CD4-positive, alpha-beta T cell treated with Interleukin-15 for 4 hours (primary cell): ENCODE measurements around the gene GCH1.
A peak's percentile ranks its signal among the peaks of the same experiment; 100 is the strongest.
"Not testable (repeated sequence)": the region's sequence is repeated elsewhere in the genome, so short reads cannot be mapped to it uniquely, and the experiment has no call there.

Source experiments
- DNase-seq: peaks from one replicate; pipeline ENCODE4 v3.0.0-alpha.2; 2020; ENCODE audit warnings: low spot score

The GCH1 gene

GRCh38 chr14:54818201-54819133 lies 84.2 kb downstream of the GCH1 start:
- DNase-seq: no peak

GRCh38 chr14:54817506-54817905 lies 85.1 kb downstream of the GCH1 start:
- DNase-seq: no peak

- DNase-seq: no peak
Observed at GRCh38 chr14:54816450-54816849, 86.2 kb downstream of the GCH1 start.

DNA sequence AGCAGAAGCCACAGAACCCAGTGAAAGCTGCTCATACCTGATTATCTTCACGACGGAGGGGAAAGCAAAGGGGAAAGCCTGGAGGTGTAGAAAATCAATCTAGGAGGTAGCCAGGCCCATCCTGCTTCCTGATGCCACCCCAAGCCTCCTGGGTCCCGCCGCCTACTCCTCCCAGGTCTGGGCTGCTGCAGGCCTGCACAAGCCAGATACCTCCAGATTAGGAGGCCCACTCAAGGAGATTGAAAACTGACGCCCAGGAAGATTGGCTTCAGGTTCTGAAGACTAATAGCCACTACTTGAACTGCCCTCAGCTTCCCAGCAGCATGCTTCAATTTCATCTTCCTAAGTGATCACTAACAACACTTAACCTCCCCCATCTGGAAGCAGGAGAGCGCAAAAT lies 87.1 kb downstream of the GCH1 start:
- no peak for DNase-seq

DNA sequence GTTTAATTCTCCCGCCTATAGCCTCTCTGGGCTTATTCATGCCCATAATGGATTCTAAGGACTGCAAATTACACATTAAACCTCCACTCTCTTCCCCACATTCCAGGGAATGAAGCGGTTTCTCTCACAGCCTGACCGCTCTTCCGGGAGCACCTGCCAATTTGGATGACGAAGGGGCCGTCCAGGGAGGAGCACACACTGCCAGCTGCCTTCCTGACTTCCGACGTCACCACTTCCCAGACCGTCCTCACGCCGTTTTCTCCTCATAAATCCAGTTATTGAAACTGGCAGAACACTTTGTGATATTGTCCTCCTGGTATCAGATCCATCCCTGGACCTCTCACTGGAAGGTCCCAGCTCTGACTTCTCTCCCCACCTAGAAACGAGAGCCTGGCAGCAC lies 87.6 kb downstream of the GCH1 start:
- no peak for DNase-seq

DNA sequence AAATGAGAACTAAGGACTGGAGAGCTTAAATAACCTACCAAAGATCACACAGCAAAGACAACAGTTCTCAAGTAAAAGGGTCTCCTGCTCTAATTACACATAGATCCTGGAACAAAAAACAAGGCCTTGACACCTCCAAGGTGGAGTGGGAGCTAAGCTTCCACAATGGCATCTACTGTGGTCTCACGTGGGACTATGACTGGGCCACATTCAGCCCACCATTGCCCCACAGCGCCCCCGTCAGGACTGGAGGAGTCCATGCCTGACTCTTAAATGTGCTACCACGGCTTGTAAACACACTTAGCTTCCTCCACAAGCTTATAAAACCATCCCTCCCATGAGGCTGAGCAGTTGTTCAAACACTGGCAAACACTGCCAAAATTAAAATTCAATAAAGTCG lies 88.5 kb downstream of the GCH1 start:
- DNase-seq: no peak

GRCh38 chr14:54813081-54813480 lies 89.5 kb downstream of the GCH1 start:
- no peak for DNase-seq

- no peak for DNase-seq
Observed at GRCh38 chr14:54812617-54813016, 90.0 kb downstream of the GCH1 start.

DNA sequence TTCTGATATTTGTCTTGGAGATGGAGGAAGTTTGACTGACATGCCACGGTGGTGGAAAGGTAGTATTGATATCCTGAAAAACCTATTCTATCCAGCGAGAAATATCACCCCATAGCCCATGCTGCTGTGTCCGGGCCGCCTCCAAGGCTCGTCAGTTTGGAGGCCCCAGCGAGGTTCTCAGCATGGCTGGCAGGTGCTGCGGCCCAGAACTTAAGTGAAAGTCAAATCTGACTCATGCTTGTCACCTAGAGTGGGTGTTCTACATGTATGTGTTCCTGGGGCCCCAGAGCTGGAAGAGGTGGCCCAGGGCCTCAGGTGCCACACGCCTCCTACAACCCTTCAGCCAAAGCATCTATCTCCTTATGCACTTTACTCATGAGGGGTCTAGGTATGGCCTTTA lies 92.9 kb downstream of the GCH1 start:
- DNase-seq: no peak

DNA sequence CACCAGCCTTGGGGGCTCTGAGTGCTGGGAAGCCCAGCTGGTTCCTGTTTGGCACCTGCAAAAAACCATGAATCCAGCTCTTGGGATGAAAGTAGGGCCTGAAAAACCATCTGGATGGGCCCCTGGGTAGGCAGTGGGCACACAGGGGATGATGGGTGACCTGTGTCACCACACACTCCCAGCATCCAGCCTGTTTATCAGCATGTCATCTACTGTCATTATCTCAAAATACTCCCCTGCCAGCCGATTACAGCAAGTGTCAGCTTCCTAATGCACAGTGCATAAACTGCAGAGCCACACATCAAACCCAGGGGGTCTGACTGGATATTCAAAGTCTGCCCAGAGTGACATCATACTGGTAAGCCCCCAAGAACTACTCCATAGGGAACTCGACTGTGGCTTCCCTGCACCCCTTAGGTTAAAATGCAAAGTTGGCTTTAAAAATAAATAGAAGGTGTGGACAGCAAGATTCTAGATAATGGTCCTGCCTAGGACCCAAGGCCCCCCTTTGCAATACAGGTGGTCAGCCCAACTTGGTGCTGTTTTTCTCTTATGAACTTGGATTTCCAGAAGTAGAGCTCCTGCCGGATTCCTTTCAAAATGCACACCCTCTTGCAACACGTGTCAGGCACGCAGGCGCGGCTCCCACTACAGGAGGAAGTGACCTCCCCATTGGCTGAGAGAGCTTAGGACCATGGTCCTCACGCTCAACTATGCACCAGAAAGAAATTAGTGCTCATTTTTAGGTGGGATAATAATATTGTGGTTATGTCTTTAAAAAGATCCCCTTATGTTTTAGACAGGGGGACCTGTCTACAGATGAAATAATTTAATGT lies 94.1 kb downstream of the GCH1 start:
- no peak for DNase-seq

GRCh38 chr14:54807881-54808280 lies 94.7 kb downstream of the GCH1 start:
- DNase-seq: no peak

- DNase-seq: no peak
Observed at GRCh38 chr14:54807428-54807827, 95.2 kb downstream of the GCH1 start.

DNA sequence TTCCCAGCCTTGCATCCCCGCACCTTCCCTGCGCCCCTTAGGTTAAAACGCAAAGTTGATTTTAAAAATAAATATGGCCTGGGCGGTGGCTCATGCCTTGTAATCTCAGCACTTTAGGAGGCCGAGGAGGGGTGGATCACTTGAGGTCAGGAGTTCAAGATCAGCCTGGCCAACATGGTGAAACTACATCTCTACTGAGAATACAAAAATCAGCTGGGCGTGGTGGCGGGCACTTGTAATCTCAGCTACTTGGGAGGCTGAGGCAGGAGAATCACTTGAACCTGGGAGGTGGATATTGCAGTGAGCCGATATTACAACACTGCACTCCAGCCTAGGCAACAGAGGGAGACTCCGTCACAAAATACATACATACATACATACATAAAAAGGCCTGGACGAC lies 96.0 kb downstream of the GCH1 start:
- DNase-seq: no peak

DNA sequence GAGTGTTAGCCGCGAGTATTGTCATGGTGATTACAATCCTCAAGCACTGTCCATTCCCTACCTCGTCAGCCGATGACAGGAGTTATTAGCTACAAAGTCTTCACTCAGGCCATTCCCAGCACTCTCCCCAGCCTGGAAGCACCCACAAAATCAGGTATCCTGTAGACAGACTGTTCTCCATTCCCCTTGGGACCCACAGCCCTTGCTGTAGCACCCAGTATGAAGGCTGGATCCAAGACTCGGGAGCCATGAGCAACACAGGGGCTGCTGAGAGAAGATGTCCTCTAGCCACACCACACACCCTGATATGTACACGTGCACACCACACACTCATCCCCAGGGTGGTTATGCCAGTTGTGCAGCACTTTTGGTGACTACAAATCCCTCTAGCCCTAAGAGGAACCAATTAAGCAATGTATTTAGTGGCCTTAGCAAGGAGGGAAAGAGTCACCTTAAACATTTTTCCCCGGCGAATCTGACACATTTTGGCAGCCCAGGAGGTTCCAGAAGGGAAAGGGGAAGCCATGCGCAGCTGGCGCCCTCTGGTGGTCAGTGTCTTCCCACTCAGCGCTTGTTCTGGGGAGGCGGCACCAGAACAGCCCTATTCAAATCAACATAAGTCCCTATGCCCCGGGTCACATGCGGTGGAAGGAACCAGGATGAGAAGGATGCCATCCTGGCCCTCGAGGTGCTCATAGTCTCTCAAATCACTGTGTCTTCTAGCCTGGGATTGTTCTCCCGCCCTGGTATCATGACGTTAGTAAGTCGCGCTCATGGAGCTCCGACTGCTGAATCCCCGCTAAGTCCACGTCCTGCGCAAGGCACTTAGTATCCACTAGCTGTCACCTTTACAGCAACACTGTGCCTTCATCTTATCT lies 96.9 kb downstream of the GCH1 start:
- peak; percentile 66 for DNase-seq

DNA sequence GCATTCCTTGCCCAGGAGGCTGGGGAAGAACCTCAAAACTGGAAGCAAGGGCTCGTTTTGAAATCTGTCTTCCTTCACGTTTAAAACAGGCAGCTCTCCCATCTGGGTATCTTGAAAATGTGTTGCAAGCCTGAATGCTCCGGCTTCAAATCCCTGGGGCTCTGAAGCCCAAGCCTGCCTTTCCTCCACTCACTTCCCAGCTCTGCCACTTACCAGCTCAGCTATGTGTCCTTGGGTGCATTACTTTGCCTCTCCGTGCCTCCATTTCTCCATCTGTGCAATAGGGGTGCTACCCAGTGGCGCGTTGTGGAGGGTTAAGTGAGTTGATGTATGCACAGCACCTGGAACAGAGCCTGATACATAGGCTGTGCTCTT lies 97.6 kb downstream of the GCH1 start:
- DNase-seq: no peak

DNA sequence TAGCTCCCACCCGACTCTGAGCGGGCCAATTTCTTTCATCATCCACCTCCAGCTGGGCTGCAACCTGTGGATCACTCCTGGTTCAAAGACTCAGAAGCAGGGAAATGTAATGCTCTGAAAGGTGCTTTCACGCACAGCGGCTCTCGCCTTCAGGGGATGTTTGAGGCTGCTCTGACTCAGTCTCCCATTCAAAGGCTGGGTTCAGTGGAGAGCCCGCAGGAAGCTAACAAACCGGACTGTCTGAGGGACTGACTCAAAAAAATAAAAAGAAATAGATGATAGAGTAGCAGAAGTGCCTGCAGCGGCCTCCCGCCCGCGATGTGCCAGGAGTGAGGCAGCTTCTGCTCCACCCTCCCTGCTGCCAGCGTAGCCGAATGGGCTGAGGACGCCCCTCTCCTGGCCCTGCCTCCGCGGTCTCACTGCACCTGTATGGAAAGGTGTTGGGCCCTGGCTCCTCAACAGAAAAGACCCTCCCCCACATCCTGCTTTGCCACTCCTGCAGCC lies 98.0 kb downstream of the GCH1 start:
- no peak for DNase-seq

GRCh38 chr14:54803926-54804537 lies 98.6 kb downstream of the GCH1 start:
- no peak for DNase-seq

- DNase-seq: no peak
Observed at GRCh38 chr14:54803396-54803795, 99.2 kb downstream of the GCH1 start.

DNA sequence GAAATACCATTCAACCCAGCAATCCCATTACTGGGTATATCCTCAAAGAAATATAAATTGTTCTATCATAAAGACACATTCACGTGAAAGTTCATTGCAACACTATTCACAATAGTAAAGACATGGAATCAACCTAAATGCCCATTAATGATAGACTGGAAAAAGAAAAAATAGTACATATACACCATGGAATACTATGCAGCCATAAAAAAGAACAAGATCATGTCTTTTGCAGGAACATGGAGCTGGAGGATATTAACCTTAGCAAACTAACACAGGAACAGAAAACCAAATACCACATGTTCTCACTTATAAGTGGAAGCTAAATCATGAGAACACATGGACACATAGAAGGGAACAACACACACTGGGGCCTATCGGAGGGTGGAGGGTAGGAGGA lies 101.1 kb downstream of the GCH1 start:
- DNase-seq: not testable (repeated sequence)

- no peak for DNase-seq
Observed at GRCh38 chr14:54798465-54799124, 104.0 kb downstream of the GCH1 start.

- DNase-seq: no peak
Observed at GRCh38 chr14:54797986-54798385, 104.6 kb downstream of the GCH1 start.
